ENCODE data around the gene COMMD8. TPM values are rescaled to one million over a fixed set of nuclear protein-coding genes. Genes with fewer than 3 reads are reported as not detected.

Gene COMMD8
- total RNA-seq, 2 donors from 2014 or later, result 4.6 to 9.9 TPM

DNA sequence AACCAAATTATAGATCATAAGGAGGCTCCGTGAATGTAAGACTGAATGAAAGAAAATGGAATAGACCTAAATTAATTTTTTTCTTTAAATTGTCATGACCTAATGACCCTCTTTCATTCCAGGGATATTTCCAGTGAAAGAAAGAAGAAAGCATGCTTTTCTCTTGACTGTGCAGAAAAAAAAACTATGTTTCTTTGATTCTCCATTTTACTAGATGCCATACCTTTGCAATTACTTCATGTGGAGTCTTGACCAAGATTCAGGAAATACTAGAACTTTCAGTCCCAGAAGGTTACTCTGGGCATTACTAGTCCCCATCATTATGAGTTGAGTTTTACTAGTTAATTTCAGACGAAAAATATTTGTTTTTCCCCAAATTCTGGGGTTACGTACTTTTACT, 6.4 kb upstream of the COMMD8 start:
- no peaks in the 10 kb centered on the region for H3K9me3 ChIP-seq
- no peaks in the 10 kb centered on the region for H3K27me3 ChIP-seq
- intact Hi-C loops (cut with DNase I), result no loop called here
- no peaks in the 10 kb centered on the region for H3K4me1 ChIP-seq
- 67 to 69% methylated on average over 3 of the region's 3 CpGs for WGBS, 2 donors
- no peak overlapping the region for H3K4me3 ChIP-seq
- H3K36me3 ChIP-seq (replicated peaks in 1 of 2; ENCODE audit: insufficient read depth in 1 of 2, low read depth in 2 of 2), result no peaks in the 10 kb centered on the region
- TF ChIP-seq, protein P1, sequence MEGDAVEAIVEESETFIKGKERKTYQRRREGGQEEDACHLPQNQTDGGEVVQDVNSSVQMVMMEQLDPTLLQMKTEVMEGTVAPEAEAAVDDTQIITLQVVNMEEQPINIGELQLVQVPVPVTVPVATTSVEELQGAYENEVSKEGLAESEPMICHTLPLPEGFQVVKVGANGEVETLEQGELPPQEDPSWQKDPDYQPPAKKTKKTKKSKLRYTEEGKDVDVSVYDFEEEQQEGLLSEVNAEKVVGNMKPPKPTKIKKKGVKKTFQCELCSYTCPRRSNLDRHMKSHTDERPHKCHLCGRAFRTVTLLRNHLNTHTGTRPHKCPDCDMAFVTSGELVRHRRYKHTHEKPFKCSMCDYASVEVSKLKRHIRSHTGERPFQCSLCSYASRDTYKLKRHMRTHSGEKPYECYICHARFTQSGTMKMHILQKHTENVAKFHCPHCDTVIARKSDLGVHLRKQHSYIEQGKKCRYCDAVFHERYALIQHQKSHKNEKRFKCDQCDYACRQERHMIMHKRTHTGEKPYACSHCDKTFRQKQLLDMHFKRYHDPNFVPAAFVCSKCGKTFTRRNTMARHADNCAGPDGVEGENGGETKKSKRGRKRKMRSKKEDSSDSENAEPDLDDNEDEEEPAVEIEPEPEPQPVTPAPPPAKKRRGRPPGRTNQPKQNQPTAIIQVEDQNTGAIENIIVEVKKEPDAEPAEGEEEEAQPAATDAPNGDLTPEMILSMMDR (IDR thresholded peaks at IDR 0.05), result no peak
- TF ChIP-seq POLR2A (IDR thresholded peaks at IDR 0.05), result no peak
- ATAC-seq (no peak), DNase-seq (no peak)
- H3K27ac ChIP-seq, result peak overlapping the region in 1 of 4 donors; percentile 44

DNA sequence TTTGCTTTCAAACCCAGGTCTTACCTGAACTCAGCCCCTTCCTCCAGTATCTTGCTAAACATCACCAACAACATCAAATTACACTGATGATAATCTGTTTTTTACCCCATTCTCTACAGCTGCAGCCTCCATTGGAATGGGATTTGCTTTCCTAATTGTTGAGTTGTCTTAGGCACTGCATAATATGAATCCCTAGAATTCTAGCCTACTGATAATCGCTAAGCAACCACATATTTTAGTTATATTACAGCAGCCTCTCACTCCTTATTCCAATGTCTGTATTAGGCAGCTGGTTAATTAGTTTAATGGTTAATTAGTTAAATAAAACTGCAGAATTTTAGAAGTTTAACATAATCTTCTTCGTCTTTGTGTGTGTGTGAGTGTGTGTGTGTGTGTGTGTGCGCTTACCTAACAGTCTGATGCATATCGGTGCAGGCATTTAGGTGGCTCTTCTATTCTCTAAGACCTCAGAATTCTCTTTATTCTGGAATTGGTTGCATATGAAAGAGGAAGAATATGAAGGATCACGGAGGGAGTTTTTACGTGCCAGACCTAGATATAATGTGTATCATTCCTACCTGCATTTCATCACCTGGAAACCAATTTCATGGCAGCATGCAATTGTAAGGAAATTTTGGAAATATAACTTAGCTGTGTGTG, 5.3 kb upstream of the COMMD8 start:
- Histone ChIP-seq H3K36me3 (replicated peaks in 1 of 2; ENCODE audit: insufficient read depth in 1 of 2, low read depth in 2 of 2) (no peaks in the 10 kb centered on the region), H3K27me3 (no peaks in the 10 kb centered on the region), H3K4me3 (no peak overlapping the region), H3K9me3 (no peaks in the 10 kb centered on the region), H3K27ac (no peak overlapping the region), H3K4me1 (peaks cover 5% of the 10 kb centered on the region)
- ATAC-seq, result no peak
- no peak for DNase-seq
- 64 to 70% methylated on average over 6 of the region's 6 CpGs for WGBS, 2 donors
- TF ChIP-seq, protein P1 (IDR thresholded peaks at IDR 0.05), result no peak
- no peak for TF ChIP-seq POLR2A (IDR thresholded peaks at IDR 0.05)
- intact Hi-C loops (cut with DNase I), result no loop called here

DNA sequence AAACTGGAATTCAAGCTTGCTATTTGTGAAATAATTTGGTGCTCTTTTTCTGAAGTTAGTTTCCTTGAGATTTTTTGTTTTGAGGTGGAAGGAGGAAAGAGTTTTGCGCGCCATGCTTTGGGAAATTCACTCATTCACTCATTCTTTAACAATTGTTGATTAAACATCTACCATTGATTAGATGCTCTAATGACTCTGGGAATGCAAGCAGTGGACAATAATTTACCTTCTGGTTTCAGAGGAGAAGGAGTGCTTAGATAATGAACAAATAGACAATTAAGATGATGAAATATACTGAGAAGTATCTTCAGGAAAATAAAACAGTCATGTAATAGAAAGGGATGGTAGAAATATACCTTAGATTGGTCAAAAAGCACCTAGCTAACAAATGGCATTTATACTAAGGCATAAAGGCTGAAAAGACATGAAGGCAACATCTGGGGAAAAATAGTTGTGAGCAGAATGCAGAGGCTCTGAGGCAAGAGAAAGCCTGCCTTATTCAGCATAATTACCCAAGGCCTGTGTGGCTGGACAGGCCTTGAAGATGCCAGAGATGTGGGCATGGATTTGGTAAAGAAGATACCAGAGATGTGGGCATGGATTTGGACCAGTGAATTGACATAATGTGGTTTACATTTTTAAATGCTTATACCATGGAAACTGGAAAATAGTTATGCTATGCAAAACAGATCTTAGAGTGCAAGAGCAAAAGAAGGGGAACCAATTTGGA, 2.7 kb upstream of the COMMD8 start:
- Histone ChIP-seq H3K36me3 (replicated peaks in 1 of 2; ENCODE audit: insufficient read depth in 1 of 2, low read depth in 2 of 2) (no peaks in the 10 kb centered on the region), H3K9me3 (no peaks in the 10 kb centered on the region), H3K4me1 (peaks cover 19% of the 10 kb centered on the region), H3K27me3 (no peaks in the 10 kb centered on the region), H3K27ac (no peak overlapping the region), H3K4me3 (no peak overlapping the region)
- DNase-seq, result no peak
- WGBS, 2 donors, result 23 to 26% methylated on average over 2 of the region's 2 CpGs
- ATAC-seq, result no peak
- TF ChIP-seq POLR2A (IDR thresholded peaks at IDR 0.05), result no peak
- TF ChIP-seq, protein P1 (IDR thresholded peaks at IDR 0.05), result no peak
- intact Hi-C loops (cut with DNase I), result no loop called here

DNA sequence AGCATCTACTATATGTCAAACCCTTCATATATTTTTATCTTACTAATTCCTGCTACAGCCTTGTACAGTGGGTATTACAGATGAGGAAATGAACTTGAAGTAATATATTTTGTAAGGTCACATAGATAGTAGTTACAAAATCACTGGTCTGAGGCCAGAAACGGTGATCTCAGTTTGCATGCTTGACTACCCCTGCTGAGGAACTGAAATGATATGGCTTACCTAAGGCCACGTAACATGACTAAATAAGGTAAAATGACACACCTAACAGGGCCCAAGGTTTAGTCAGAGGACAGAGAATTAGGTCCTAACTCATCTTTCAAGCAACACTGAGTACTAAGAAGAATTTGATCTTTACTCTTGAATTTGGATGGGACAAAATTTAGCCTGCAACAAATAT, 1.5 kb upstream of the COMMD8 start:
- Histone ChIP-seq H3K4me1 (peaks cover 19% of the 10 kb centered on the region), H3K36me3 (replicated peaks in 1 of 2; ENCODE audit: insufficient read depth in 1 of 2, low read depth in 2 of 2) (no peaks in the 10 kb centered on the region), H3K4me3 (no peak overlapping the region), H3K27ac (no peak overlapping the region), H3K27me3 (no peaks in the 10 kb centered on the region), H3K9me3 (no peaks in the 10 kb centered on the region)
- DNase-seq (no peak), ATAC-seq (no peak)
- TF ChIP-seq, protein P1 (IDR thresholded peaks at IDR 0.05), result no peak
- no peak for TF ChIP-seq POLR2A (IDR thresholded peaks at IDR 0.05)
- WGBS, 2 donors, result 47 to 75% methylated on average over 2 of the region's 2 CpGs
- intact Hi-C loops (cut with DNase I), result no loop called here
